Gastroesophageal sphincter (tissue), 4 donors: ENCODE results near the gene CEP112. TPM values are rescaled to one million over a fixed set of nuclear protein-coding genes. Genes with fewer than 3 reads are reported as not detected.

Experiments used
- ATAC-seq: fragments of 150-250 bp; one replicate; pipeline ENCODE4 v1.9.1; 2016; ENCODE audit warnings: mild to moderate bottlenecking, moderate library complexity
- H3K27ac ChIP-seq, 4 donors: fragments of 200-600 bp; sonication (generic) in 3 of 4; 1 replicate in 3 of 4; 2 replicates in 1 of 4; pipeline ENCODE4 v1.5.1; 2016 to 2019
- H3K27me3 ChIP-seq: fragments of 200-600 bp; sonication (generic); one replicate; pipeline ENCODE4 v1.5.1; 2019
- H3K36me3 ChIP-seq, 2 donors: fragments of 200-600 bp; sonication (generic); one replicate each; pipeline ENCODE4 v1.5.1; 2019; ENCODE audit warnings: control low read depth in 1 of 2
- H3K4me1 ChIP-seq, 3 donors: fragments of 200-600 bp; sonication (generic); 1 replicate in 2 of 3; 2 replicates in 1 of 3; pipeline ENCODE4 v1.5.1; 2016 to 2019; ENCODE audit warnings: control low read depth in 2 of 3
- H3K4me3 ChIP-seq, 2 donors: fragments of 200-600 bp; sonication (generic); one replicate each; pipeline ENCODE4 v1.5.1; 2019; ENCODE audit warnings: mild to moderate bottlenecking in 1 of 2, moderate library complexity in 1 of 2
- H3K9me3 ChIP-seq, 3 donors: fragments of 200-600 bp; sonication (generic); one replicate each; pipeline ENCODE4 v1.5.1; 2017 to 2019; ENCODE audit warnings: control low read depth in 2 of 3
- EP300 ChIP-seq: sonication (generic); formaldehyde crosslinking; IDR thresholded peaks from one replicate; pipeline ENCODE4 v1.6.1; 2017; ENCODE audit warnings: antibody characterized with exemption, mild to moderate bottlenecking
- POLR2A ChIP-seq, 2 donors: fragments of 450-650 bp; IDR thresholded peaks; one replicate each; pipeline ENCODE4 v1.6.1; 2017; ENCODE audit warnings: antibody characterized with exemption in 2 of 2, mild to moderate bottlenecking in 2 of 2, moderate library complexity in 1 of 2
- POLR2AphosphoS5 ChIP-seq: sonication (generic); formaldehyde crosslinking; IDR thresholded peaks from one replicate; pipeline ENCODE4 v1.6.1; 2017; ENCODE audit warnings: antibody characterized with exemption
- WGBS, 2 donors: methylation state at CpG; one replicate each; pipeline ENCODE4 v1.1.5; 2018; ENCODE audit warnings: low coverage in 1 of 2; 5-methylcytosine and 5-hydroxymethylcytosine counted together
- total RNA-seq, 4 donors: library from RNA; depleted of rRNA; stranded (reverse); fragments of >200 nt; gene quantifications; one replicate each; pipeline ENCODE4 v1.1.0, GENCODE V29; 2016
- TF ChIP-seq, protein P1 (sequence below), 4 experiments: fragments of 200-600 bp in 2 of 4; fragments of 450-650 bp in 2 of 4; sonication (generic) in 1 of 4; IDR thresholded peaks; one replicate each; pipeline ENCODE4 v1.5.1; 2017 to 2019; ENCODE audit warnings: antibody characterized with exemption in 4 of 4, mild to moderate bottlenecking in 2 of 4, moderate library complexity in 2 of 4

CEP112 gene
- total RNA-seq, 4 donors from 2014 or later, result 21.9 to 38.2 (median 27.0) TPM

DNA sequence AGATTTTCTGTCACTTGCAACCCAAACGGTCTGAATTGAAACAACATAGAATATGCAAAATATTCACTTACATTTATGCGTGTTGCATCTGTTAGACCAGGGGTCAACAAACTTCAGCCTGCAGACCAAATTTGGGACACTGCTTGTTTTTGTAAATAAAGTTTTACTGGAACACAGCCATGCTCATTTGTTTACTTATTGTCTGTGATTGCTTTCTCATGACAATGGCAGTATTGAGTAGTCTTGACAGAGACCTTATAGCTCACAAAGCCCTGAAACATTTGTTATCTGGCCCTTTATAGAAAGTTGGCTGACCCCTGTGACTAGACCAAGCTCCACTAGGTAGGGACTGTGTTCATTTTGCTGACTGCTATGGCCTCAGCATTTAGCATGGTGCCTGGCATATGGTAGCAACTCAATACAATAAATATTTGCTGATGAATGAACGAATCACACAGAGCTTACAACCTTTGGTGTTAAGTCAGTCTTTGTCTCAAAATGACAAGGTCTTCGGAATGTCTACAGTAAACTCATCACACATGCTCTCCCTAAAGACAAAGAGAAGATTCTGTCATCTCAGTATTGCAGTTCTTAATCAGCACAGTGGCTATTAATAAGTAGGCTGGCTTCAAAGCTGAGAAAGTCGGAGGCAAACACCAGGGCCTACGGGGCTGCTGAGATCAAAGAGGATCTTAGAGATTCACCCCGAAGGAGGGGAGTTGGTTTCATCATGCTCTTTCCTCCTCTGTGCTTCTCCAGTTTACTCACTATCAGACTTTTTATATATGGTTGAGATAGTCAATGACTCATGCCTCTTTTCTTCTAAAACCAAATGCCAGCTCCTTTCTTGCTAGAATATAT is 535.3 kb downstream of the CEP112 start:
- no peak for ATAC-seq
- TF ChIP-seq POLR2A (IDR thresholded peaks at IDR 0.05), result no peak
- TF ChIP-seq, protein P1, sequence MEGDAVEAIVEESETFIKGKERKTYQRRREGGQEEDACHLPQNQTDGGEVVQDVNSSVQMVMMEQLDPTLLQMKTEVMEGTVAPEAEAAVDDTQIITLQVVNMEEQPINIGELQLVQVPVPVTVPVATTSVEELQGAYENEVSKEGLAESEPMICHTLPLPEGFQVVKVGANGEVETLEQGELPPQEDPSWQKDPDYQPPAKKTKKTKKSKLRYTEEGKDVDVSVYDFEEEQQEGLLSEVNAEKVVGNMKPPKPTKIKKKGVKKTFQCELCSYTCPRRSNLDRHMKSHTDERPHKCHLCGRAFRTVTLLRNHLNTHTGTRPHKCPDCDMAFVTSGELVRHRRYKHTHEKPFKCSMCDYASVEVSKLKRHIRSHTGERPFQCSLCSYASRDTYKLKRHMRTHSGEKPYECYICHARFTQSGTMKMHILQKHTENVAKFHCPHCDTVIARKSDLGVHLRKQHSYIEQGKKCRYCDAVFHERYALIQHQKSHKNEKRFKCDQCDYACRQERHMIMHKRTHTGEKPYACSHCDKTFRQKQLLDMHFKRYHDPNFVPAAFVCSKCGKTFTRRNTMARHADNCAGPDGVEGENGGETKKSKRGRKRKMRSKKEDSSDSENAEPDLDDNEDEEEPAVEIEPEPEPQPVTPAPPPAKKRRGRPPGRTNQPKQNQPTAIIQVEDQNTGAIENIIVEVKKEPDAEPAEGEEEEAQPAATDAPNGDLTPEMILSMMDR (IDR thresholded peaks at IDR 0.05), result no peak
- TF ChIP-seq EP300, result no peak
- no peak for TF ChIP-seq POLR2AphosphoS5
- Histone ChIP-seq H3K4me1 (no peaks in the 10 kb centered on the region), H3K36me3 (no peaks in the 10 kb centered on the region), H3K27me3 (no peaks in the 10 kb centered on the region), H3K27ac (no peak overlapping the region), H3K4me3 (no peak overlapping the region), H3K9me3 (no peaks in the 10 kb centered on the region)
- WGBS, 2 donors, result 69 to 73% methylated on average over 7 of the region's 7 CpGs

- Histone ChIP-seq H3K36me3 (no peaks in the 10 kb centered on the region), H3K4me1 (no peaks in the 10 kb centered on the region), H3K27me3 (no peaks in the 10 kb centered on the region), H3K9me3 (no peaks in the 10 kb centered on the region), H3K27ac (no peak overlapping the region), H3K4me3 (no peak overlapping the region)
- TF ChIP-seq POLR2AphosphoS5 (no peak), EP300 (no peak), POLR2A (IDR thresholded peaks at IDR 0.05) (no peak)
- TF ChIP-seq, protein P1 (IDR thresholded peaks at IDR 0.05), result no peak
- 100% methylated on average over 1 to 3 of the region's 3 CpGs for WGBS, 2 donors
- ATAC-seq, result no peak
Observed at GRCh38 chr17:65655706-65656105, 536.2 kb downstream of the CEP112 start.

DNA sequence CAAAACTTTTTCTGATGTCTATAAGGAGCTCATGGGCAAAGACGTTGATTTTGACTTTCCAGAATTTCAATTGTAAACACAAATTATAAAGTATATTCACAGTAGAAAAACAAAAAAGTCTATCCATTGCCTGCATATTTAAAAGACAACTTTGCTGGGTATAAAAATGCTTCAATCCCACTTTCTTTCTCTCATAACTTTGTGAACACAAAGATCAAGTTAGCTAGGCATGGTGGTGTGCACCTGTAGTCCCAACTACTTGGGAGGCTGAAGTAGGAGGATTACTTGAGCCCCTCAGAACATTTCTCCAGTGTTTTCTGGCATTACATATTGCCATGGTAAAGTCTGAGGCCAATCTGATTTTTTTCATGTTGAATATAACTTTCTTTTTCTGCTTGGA is 547.4 kb downstream of the CEP112 start:
- TF ChIP-seq POLR2AphosphoS5, result no peak
- TF ChIP-seq POLR2A (IDR thresholded peaks at IDR 0.05), result no peak
- TF ChIP-seq, protein P1 (IDR thresholded peaks at IDR 0.05), result no peak
- no peak for TF ChIP-seq EP300
- Histone ChIP-seq H3K4me1 (peaks cover 0 to 5% (median 0%) of the 10 kb centered on the region in 3 donors), H3K27ac (no peak overlapping the region), H3K9me3 (peaks cover 0 to 12% (median 0%) of the 10 kb centered on the region in 3 donors), H3K4me3 (no peak overlapping the region), H3K36me3 (no peaks in the 10 kb centered on the region), H3K27me3 (no peaks in the 10 kb centered on the region)
- no peak for ATAC-seq
- 100% methylated on average over 1 of the region's 1 CpG; no CpG with 5 or more reads in 1 of the 2 donors for WGBS, 2 donors

DNA sequence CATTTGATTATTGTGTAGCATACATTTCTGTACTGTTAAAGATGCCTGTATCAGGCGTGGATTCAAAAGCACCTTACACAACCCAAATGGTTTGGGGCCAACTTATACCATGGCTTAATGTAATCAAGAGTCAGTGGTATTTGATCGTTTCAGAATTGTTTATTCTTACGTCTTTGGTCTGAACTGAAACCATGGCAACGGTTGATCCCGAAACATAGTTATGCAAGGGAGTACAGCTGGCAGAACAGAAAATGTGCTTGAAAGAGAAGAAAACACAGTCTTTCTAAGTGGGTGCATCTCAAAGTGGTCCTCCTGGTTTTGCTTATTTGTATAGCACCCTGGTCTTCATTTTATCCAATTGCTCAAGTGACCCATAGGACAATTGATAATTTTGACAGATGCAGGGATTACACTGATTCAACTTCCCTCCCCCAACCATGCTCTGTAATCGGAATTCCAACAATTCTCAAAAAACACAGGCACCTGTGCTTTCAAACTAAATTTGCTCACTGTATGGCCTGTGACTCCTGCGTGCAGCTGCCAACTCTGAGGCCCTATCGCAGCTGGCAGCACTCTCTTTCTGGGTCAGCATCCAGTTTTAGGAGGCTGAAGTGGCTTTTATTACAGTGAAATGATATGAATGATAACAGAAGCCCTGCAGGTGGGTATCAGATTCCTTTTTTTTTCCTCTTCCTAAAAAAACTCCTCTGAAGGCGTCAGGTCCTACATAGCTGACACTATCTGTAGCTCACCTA is 553.5 kb downstream of the CEP112 start:
- Histone ChIP-seq H3K4me3 (no peak overlapping the region), H3K27ac (peak overlapping the region in 2 of 4 donors; percentile 8 to 26), H3K27me3 (no peaks in the 10 kb centered on the region), H3K4me1 (peaks cover 6 to 17% (median 6%) of the 10 kb centered on the region in 3 donors), H3K9me3 (no peaks in the 10 kb centered on the region), H3K36me3 (no peaks in the 10 kb centered on the region)
- WGBS, 2 donors, result 23 to 34% methylated on average over 8 to 9 of the region's 9 CpGs
- ATAC-seq, result peak; percentile 41
- TF ChIP-seq EP300 (no peak), POLR2A (IDR thresholded peaks at IDR 0.05) (no peak), POLR2AphosphoS5 (no peak)
- TF ChIP-seq, protein P1 (IDR thresholded peaks at IDR 0.05), result no peak
